HG03432 (cell line): ENCODE data around the gene IGSF21.
"Not testable (repeated sequence)": the region's sequence is repeated elsewhere in the genome, so short reads cannot be mapped to it uniquely, and the experiment has no call there.

Source experiments
- ATAC-seq: cut with Tn5 transposase; IDR thresholded peaks from one replicate; pipeline ENCODE4 v1.9.1; 2021; ENCODE audit warnings: mild to moderate bottlenecking, moderate library complexity; ENCODE audit not compliant: unreplicated experiment

IGSF21 gene

GRCh38 chr1:18351735-18352134 is 244.1 kb downstream of the IGSF21 start:
- ATAC-seq = no peak

- ATAC-seq = no peak
Observed at GRCh38 chr1:18352636-18353265, 245.2 kb downstream of the IGSF21 start.

- no peak for ATAC-seq
Observed at GRCh38 chr1:18353528-18353927, 245.9 kb downstream of the IGSF21 start.

GRCh38 chr1:18353992-18354391 is 246.4 kb downstream of the IGSF21 start:
- no peak for ATAC-seq

DNA sequence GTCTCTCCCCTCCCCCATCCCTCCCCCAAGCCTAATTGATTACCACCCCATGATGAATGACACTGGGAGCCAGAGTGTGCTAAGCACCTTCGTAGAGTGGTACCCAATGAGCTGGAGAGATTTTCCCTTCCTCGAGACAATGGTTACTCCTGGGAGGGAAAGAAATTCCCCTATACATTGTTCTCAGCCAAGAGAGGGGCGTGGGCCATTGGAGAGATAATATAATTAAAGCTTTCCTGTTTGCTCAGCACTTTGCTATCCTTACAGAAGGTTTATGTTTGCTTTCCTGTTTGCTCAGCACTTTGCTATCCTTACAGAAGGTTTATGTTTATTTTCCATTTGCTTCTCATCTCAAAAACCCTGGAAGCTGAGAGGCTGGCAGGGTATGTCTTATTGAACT is 247.0 kb downstream of the IGSF21 start:
- no peak for ATAC-seq

DNA sequence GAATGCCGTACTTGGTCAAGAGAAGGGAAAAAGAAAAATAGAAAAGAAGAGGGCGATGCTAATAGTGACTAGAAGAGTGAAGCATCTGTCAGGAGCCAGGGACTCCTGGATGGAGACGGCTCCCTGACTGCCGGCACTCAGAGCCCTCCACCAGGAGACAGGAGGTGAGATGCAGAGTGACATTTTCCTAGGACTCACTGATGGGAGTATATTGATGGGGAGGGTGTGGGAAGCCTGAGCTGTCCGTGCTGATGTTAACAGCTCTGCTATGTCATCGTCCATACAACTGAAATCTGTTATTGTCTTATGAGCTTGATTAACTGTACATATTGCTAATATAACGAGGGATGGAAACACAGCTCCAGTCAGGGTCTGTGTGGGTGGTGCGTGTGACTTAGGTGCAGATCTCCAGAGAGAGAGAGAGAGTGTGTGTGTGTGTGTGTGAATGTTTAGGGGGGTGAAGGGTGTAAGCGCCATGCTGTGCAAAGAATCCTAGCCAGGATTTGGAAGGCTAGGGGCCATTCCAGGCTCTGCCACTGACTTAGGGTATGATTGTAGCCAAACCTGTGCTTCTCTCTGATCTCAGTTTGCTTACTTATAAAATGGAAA is 250.1 kb downstream of the IGSF21 start:
- ATAC-seq = no peak

GRCh38 chr1:18358600-18358999 is 251.0 kb downstream of the IGSF21 start:
- ATAC-seq = no peak

- ATAC-seq = no peak
Observed at GRCh38 chr1:18360251-18360650, 252.7 kb downstream of the IGSF21 start.

DNA sequence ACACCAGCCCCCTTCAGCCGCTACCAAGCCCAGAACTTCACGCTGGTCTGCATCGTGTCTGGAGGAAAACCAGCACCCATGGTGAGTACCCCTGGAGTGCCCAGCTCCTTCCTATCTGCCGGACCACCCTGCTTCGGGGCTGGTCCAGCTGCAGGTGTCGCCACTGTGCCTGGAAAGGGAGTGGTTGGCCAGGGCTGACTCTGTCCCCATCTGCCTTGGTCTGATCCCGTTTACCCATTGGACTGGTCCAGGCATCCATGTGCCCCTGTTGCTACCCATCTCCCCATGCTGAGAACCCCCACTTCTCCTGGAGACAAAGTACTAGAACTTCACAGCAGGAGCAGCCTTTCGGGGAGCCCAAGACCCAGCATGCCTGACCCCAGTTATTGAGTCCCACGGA is 254.6 kb downstream of the IGSF21 start:
- ATAC-seq = no peak

DNA sequence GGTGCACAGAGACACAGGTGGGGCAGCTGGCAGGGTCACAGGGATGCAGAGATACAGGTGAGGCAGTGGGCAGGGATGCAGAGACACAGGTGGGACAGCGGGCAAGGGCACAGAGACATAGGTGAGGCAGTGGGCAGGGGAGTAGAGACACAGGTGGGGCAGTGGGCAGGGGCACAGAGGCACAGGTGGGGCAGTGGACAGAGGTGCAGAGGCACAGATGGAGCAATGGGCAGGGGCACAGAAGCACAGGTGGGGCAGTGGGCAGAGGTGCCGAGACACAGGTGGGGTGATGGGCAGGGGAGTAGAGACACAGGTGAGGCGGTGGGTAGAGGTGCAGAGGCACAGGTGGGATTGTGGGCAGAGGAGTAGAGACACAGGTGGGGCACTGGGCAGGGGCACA is 255.8 kb downstream of the IGSF21 start:
- no peak for ATAC-seq

DNA sequence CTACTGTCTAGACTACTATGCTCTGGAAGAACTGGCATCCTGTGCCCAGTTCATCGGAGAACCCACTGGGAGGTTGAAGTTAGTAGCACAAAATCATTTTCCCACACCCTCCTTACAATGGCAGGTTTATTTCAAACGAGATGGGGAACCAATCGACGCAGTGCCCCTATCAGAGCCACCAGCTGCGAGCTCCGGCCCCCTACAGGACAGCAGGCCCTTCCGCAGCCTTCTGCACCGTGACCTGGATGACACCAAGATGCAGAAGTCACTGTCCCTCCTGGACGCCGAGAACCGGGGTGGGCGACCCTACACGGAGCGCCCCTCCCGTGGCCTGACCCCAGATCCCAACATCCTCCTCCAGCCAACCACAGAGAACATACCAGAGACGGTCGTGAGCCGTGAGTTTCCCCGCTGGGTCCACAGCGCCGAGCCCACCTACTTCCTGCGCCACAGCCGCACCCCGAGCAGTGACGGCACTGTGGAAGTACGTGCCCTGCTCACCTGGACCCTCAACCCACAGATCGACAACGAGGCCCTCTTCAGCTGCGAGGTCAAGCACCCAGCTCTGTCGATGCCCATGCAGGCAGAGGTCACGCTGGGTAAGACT is 257.6 kb downstream of the IGSF21 start:
- no peak for ATAC-seq

GRCh38 chr1:18372505-18372904 is 264.9 kb downstream of the IGSF21 start:
- not testable (repeated sequence) for ATAC-seq

DNA sequence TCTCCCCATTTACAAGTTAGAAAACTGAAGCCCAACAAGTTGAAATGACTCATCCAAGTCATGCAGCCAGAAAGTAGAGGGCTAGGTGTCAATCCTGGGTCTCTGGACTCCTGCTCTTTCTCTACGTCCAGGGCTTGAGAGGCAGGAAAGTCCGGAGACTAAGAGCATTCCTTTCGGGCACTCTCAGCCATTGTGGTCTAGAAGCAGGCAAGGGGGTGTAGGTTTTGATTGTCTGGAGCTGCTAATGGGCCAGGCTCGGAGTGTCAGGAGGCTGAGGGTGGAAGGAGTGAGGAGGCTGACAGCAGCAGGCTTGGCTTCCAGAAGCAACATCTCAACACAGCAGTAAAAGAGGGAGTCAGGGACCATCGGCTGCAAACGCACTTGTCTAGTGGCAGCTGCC is 265.6 kb downstream of the IGSF21 start:
- ATAC-seq = no peak

DNA sequence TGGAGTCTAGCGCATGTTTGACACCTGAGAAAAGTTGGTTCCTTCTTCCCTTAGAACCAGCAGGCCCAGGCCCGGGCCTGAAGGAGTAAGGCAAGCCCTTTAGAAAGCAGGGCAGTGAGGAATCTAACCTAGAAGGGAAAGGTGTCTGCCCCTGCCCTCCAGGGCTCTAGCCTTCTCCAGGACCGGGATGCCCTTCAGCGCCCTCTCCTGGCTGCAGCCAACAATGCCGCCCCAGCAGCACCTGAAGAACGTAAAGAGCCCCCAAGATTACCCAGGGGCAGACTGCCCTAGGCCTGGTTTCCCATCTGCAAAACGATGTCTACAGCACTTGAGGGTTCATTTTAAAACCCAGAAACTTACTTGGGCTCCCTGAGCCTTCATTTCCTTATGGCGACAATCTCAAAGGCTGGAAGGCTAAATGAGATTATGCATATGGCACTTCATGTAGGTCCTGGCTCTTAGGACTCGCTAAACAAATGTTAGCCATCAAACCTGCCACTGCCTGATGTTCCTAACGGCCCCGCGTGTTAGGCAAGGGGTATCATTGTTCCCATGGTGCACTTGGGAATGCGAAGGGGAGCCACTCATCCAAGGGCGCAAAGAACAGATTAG is 266.4 kb downstream of the IGSF21 start:
- no peak for ATAC-seq

DNA sequence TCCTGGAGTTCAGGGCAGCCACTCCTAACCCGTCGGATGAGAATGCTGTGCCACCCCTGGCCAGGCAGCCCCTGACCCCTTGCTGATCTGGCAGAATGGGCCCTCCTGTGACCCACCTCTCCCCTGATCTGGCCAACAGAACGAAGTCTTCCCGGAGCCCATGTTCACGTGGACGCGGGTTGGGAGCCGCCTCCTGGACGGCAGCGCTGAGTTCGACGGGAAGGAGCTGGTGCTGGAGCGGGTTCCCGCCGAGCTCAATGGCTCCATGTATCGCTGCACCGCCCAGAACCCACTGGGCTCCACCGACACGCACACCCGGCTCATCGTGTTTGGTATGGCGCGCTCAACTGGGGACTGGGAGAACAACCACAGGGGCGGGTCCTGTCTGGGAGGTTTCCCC is 269.1 kb downstream of the IGSF21 start:
- no peak for ATAC-seq

GRCh38 chr1:18380288-18380687 is 272.7 kb downstream of the IGSF21 start:
- ATAC-seq = no peak

DNA sequence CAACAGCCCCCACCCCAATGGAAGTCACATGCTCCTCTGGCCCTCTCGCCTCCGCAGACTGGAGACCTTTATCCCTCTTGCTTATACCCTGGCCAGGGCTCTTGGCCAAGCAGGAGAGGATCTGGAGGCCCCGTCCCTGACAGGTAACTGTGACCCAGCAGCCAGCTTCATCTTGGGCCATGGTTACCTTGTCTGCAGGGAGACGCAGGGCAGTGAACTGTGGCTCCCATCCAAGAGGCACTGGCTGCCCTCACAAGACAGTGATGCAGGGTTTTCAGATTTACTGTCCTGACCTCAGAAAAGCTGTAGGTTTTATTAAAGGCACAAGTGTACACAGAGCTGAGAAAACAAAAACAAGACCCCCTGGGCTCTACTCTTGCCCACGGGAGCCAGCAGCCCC is 276.5 kb downstream of the IGSF21 start:
- no peak for ATAC-seq

DNA sequence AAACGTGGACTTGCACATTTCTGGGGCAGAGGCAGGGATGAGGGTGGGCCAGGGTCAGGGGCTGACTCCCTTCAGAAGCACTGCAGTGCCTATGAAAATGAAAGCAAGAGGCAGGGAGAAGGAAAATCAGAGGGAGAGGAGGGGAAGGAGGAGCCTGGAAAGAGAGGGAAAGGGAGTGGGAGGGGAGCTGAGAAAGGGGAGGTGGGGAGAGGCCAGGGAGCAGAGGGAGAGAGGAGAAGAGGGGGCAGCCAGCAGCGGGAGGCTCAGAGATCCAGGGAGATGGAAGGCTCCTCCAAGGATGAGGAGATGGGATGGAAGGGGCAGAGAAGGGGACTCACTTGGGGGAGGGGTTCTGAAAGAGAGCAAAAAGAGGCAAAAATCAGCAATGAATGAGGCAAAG is 276.9 kb downstream of the IGSF21 start:
- ATAC-seq = no peak

DNA sequence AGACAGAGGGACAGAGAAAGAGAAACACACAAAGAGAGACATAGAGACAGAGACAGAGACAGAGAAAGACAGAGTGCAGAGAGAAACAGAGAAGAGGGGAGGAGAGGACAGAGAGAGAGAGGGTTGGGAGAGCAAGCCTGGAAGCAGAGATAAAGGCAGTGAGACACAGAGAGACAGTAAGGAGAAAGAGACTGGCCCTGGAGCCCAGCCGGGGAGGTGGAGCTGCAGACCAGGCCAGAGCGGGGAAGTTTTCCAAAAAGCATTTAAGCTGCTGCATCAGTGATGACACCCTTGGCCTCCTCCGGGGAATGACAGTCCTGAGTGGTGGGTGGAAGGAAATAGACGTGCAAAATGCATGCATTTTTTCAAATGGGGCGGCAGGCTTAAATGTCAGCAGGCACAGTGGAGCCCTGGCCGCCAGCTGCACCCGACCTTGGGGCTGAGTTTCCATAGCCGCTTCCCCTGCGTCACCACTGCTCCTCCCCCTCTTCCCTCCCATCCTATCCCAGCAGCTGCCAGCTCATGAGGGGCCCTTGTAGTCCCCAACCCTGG is 277.7 kb downstream of the IGSF21 start:
- ATAC-seq = no peak

GRCh38 chr1:18386591-18386990 is 279.0 kb downstream of the IGSF21 start:
- ATAC-seq = no peak

DNA sequence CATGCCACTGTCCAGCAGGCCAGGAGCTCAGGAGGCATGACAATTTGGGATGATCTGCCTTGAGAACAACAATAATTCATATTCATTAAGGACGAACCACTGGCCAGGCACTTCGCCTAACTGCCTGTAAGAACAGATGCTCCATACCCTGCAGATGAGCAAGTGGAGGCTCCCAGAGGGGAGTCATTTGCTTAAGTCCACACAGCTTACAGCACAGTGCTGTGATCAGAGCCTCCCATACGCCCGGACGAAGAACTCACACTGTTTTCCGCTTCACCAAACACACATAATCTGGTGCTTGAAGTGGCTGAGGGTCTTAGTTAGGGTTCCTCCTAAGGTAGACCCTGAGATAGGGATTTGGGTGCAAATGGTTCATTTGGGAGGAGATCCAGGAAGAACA is 279.7 kb downstream of the IGSF21 start:
- ATAC-seq = no peak

GRCh38 chr1:18390953-18391352 is 283.4 kb downstream of the IGSF21 start:
- no peak for ATAC-seq
